ENCODE measurements around the gene SMIM33. TPM values are rescaled to one million over a fixed set of nuclear protein-coding genes. Genes with fewer than 3 reads are reported as not detected.
"Not testable (repeated sequence)": the region's sequence is repeated elsewhere in the genome, so short reads cannot be mapped to it uniquely, and the experiment has no call there.

Gene SMIM33
- polyA plus RNA-seq, 3 donors = 0.04 TPM; not detected in 2

GRCh38 chr5:139475865-139476617, 5.2 kb downstream of the SMIM33 start:
- H3K27ac ChIP-seq (ENCODE audit: low read depth, low read length) = no peak overlapping the region
- 53 to 83% (median 67%) methylated on average over 13 of the region's 13 CpGs for WGBS, 3 donors

GRCh38 chr5:139478657-139479423, 8.0 kb downstream of the SMIM33 start:
- not testable (repeated sequence) for H3K27ac ChIP-seq (ENCODE audit: low read depth, low read length)
- 77 to 87% (median 82%) methylated on average over 9 of the region's 9 CpGs for WGBS, 3 donors

GRCh38 chr5:139479729-139480128, 8.9 kb downstream of the SMIM33 start:
- 94 to 100% (median 95%) methylated on average over 3 to 4 of the region's 4 CpGs for WGBS, 3 donors
- not testable (repeated sequence) for H3K27ac ChIP-seq (ENCODE audit: low read depth, low read length)

GRCh38 chr5:139481122-139481533, 10.3 kb downstream of the SMIM33 start:
- H3K27ac ChIP-seq (ENCODE audit: low read depth, low read length) = peak overlapping the region; percentile 13
- WGBS, 3 donors = 24 to 65% (median 37%) methylated on average over 12 of the region's 12 CpGs

GRCh38 chr5:139481580-139482049, 10.8 kb downstream of the SMIM33 start:
- WGBS, 3 donors = 19 to 79% (median 22%) methylated on average over 5 of the region's 5 CpGs
- peak overlapping the region; percentile 77 for H3K27ac ChIP-seq (ENCODE audit: low read depth, low read length)

- peak within 1 kb of the TSS; percentile 77 for H3K27ac ChIP-seq (ENCODE audit: low read depth, low read length)
- 3 to 44% (median 4%) methylated on average over 19 of the region's 19 CpGs for WGBS, 3 donors
These were observed 11.5 kb downstream of the SMIM33 start, which contains the start of gene STING1 for GRCh38 chr5:139482050-139482889. Gene STING1, minus strand, starts transcription at chr5:139482758. Its CDS starts 1,054 bp downstream, at chr5:139481704.

GRCh38 chr5:139482890-139483208, 12.0 kb downstream of the SMIM33 start:
- 39 to 81% (median 40%) methylated on average over 6 of the region's 6 CpGs for WGBS, 3 donors
- H3K27ac ChIP-seq (ENCODE audit: low read depth, low read length) = not testable (repeated sequence)

GRCh38 chr5:139486201-139486600, 15.4 kb downstream of the SMIM33 start:
- H3K27ac ChIP-seq (ENCODE audit: low read depth, low read length) = no peak overlapping the region
- 89 to 91% (median 89%) methylated on average over 7 of the region's 7 CpGs for WGBS, 3 donors

- no peak overlapping the region for H3K27ac ChIP-seq (ENCODE audit: low read depth, low read length)
- WGBS, 3 donors = 38 to 79% (median 58%) methylated on average over 3 of the region's 3 CpGs
These were observed 17.5 kb downstream of the SMIM33 start for GRCh38 chr5:139488260-139488659.

- no peak overlapping the region for H3K27ac ChIP-seq (ENCODE audit: low read depth, low read length)
- 19 to 35% (median 22%) methylated on average over 6 of the region's 6 CpGs for WGBS, 3 donors
These were observed 21.9 kb downstream of the SMIM33 start for GRCh38 chr5:139492700-139493192.

- WGBS, 3 donors = 87 to 96% (median 94%) methylated on average over 3 of the region's 3 CpGs
These were observed 23.5 kb downstream of the SMIM33 start for GRCh38 chr5:139494256-139494655.

GRCh38 chr5:139494832-139495231, 24.0 kb downstream of the SMIM33 start:
- no peak overlapping the region for H3K27ac ChIP-seq (ENCODE audit: low read depth, low read length)

More at GRCh38 chr5:139494256-139494655, 23.5 kb downstream of the SMIM33 start:
- no peak overlapping the region for H3K27ac ChIP-seq (ENCODE audit: low read depth, low read length)

- no peak overlapping the region for H3K27ac ChIP-seq (ENCODE audit: low read depth, low read length)
- WGBS, 3 donors = 78 to 90% (median 78%) methylated on average over 3 of the region's 3 CpGs
These were observed 25.0 kb downstream of the SMIM33 start for GRCh38 chr5:139495638-139496435.

- H3K27ac ChIP-seq (ENCODE audit: low read depth, low read length) = no peak overlapping the region
- WGBS, 3 donors = 77 to 97% (median 87%) methylated on average over 4 of the region's 4 CpGs
These were observed 30.6 kb downstream of the SMIM33 start for GRCh38 chr5:139501381-139501780.

- 88 to 90% (median 90%) methylated on average over 15 of the region's 15 CpGs for whole genome bisulfite sequencing, 3 donors
- H3K27ac ChIP-seq (ENCODE audit: low read depth, low read length) = not testable (repeated sequence)
These were observed 32.4 kb downstream of the SMIM33 start for GRCh38 chr5:139503036-139503817.

- 76 to 83% (median 81%) methylated on average over 15 of the region's 15 CpGs for WGBS, 3 donors
- H3K27ac ChIP-seq (ENCODE audit: low read depth, low read length) = not testable (repeated sequence)
These were observed 33.1 kb downstream of the SMIM33 start for GRCh38 chr5:139503879-139504278.

GRCh38 chr5:139504722-139505121, 33.9 kb downstream of the SMIM33 start:
- 78 to 87% (median 80%) methylated on average over 5 of the region's 5 CpGs for WGBS, 3 donors
- not testable (repeated sequence) for H3K27ac ChIP-seq (ENCODE audit: low read depth, low read length)

Measured in adipose tissue (tissue), 3 donors.